Adrenal gland (tissue), 12 donors: ENCODE data around the gene CHRM3. TPM values are rescaled to one million over a fixed set of nuclear protein-coding genes. Genes with fewer than 3 reads are reported as not detected.
"Not testable (repeated sequence)": the region's sequence is repeated elsewhere in the genome, so short reads cannot be mapped to it uniquely, and the experiment has no call there.

Experiments
- DNase-seq, 7 donors: peaks; one replicate each; pipeline ENCODE4 v3.0.0-alpha.2; 2019 to 2020
- H3K27ac ChIP-seq, 5 donors: fragments of 200-600 bp; sonication (generic) in 4 of 5; 1 replicate in 3 of 5; 2 replicates in 2 of 5; pipeline versions ENCODE4 v1.5.1 to v1.8.0; 2016 to 2020; ENCODE audit warnings: mild to moderate bottlenecking in 1 of 5
- H3K27me3 ChIP-seq: fragments of 200-600 bp; 2 replicates; pipeline ENCODE4 v1.8.0; 2021
- H3K36me3 ChIP-seq, 2 donors: fragments of 200-600 bp; replicated peaks in 1 of 2; 1 replicate in 1 of 2; 2 replicates in 1 of 2; pipeline versions ENCODE4 v1.5.1 to v1.8.0; 2018 to 2022
- H3K4me1 ChIP-seq, 2 donors: fragments of 200-600 bp; replicated peaks in 1 of 2; 1 replicate in 1 of 2; 2 replicates in 1 of 2; pipeline versions ENCODE4 v1.5.1 to v1.8.0; 2018 to 2021
- H3K4me3 ChIP-seq, 4 donors: fragments of 200-600 bp; sonication (generic) in 3 of 4; one replicate each; pipeline ENCODE4 v1.5.1; 2016 to 2018
- H3K9me3 ChIP-seq, 3 donors: fragments of 200-600 bp; sonication (generic) in 1 of 3; replicated peaks in 1 of 3; 1 replicate in 2 of 3; 2 replicates in 1 of 3; pipeline versions ENCODE4 v1.5.1 to v1.8.0; 2016 to 2021
- CTCF ChIP-seq, 6 experiments: fragments of 450-650 bp in 4 of 6; fragments of 200-600 bp in 2 of 6; sonication (generic) in 1 of 6; IDR thresholded peaks; 1 replicate in 5 of 6; 2 replicates in 1 of 6; pipeline versions ENCODE4 v1.5.1 to v1.8.0; 2016 to 2021; ENCODE audit warnings: antibody characterized with exemption in 6 of 6, mild to moderate bottlenecking in 2 of 6, moderate library complexity in 1 of 6
- POLR2A ChIP-seq, 2 donors: fragments of 450-650 bp; IDR thresholded peaks; one replicate each; pipeline ENCODE4 v1.6.1; 2017; ENCODE audit warnings: antibody characterized with exemption in 2 of 2, mild to moderate bottlenecking in 2 of 2, moderate library complexity in 1 of 2
- WGBS, 4 donors: extraction: QIAGEN DNeasy Blood & Tissue Kit in 2 of 4; methylation state at CpG; one replicate each; pipeline versions ENCODE4 v1.1.5 to v1.1.7; 2013 to 2017; 5-methylcytosine and 5-hydroxymethylcytosine counted together
- intact Hi-C, 2 donors: fragments of 100-400 bp; cut with DNase I; formaldehyde crosslinking; loops; one replicate each; pipeline versions ENCODE4 v1.14.1 to v1.15.0; 2022 to 2023
- polyA plus RNA-seq, 3 donors: library from polyadenylated mRNA; stranded (reverse); fragments of 200-250 nt in 2 of 3; fragments of 350-450 nt in 1 of 3; fragmentation: Illumina TruSeq in 1 of 3; extraction: RNeasy Lipid Tissue Mini Kit (QIAGEN cat#74804) in 1 of 3; gene quantifications; one replicate each; pipeline ENCODE4 v1.2.3, GENCODE V29; 2013 to 2014
- total RNA-seq, 9 donors: library from RNA; depleted of rRNA in 4 of 9; stranded (reverse); fragments of >200 nt in 4 of 9; fragments of 120-200 nt in 1 of 9; fragmentation: NEBNext Ultra II Directional in 1 of 9; extraction: Animal tissue kit (Norgen Biotek cat#: 25700) in 1 of 9; gene quantifications; one replicate each; pipeline versions ENCODE4 v1.1.0 to v1.2.4, GENCODE V29; 2013 to 2023
- donor health status: healthy with polysubstance abuse.
- donor health status: Bipolar disorder and iron deficiency.
- donor health status: DM: yes; HTN: yes; CAD: no.
- donor health status: DM: no; HTN: no; CAD: no.
- donor health status: DM: no; HTN: no; CAD: no.
- donor health status: DM: yes; HTN: yes; CAD: no.

The CHRM3 gene
- total and polyA plus RNA-seq, 12 donors = 0.17 to 6.2 (median 1.2) TPM

- 63 to 71% (median 68%) methylated on average over 7 of the region's 7 CpGs for WGBS, 4 donors
- intact Hi-C loops = no loop called here
- no peak for TF ChIP-seq CTCF (IDR thresholded peaks at IDR 0.05)
- Histone ChIP-seq H3K27me3 (no peaks in the 10 kb centered on the region), H3K4me1 (no peaks in the 10 kb centered on the region), H3K36me3 (no peaks in the 10 kb centered on the region), H3K4me3 (no peak overlapping the region), H3K27ac (no peak overlapping the region), H3K9me3 (no peaks in the 10 kb centered on the region)
- DNase-seq = no peak
These were observed 17.8 kb upstream of the CHRM3 start for GRCh38 chr1:239368436-239369109.

GRCh38 chr1:239370869-239371268, 15.5 kb upstream of the CHRM3 start:
- H3K9me3 ChIP-seq, DNase-seq, intact Hi-C loops, H3K36me3 ChIP-seq, H3K4me1 ChIP-seq, H3K27me3 ChIP-seq, H3K4me3 ChIP-seq, H3K27ac ChIP-seq: not testable (repeated sequence)
- 56 to 62% (median 59%) methylated on average over 3 of the region's 3 CpGs for WGBS, 4 donors

GRCh38 chr1:239382666-239383065, 3.7 kb upstream of the CHRM3 start:
- Histone ChIP-seq H3K9me3 (no peaks in the 10 kb centered on the region), H3K4me3 (no peak overlapping the region), H3K27ac (no peak overlapping the region), H3K4me1 (no peaks in the 10 kb centered on the region), H3K27me3 (peaks cover 22% of the 10 kb centered on the region), H3K36me3 (no peaks in the 10 kb centered on the region)
- intact Hi-C loops = no loop called here
- WGBS, 4 donors = 74 to 83% (median 80%) methylated on average over 5 of the region's 5 CpGs
- TF ChIP-seq CTCF (IDR thresholded peaks at IDR 0.05) = no peak
- TF ChIP-seq POLR2A (IDR thresholded peaks at IDR 0.05) = no peak
- DNase-seq = no peak

GRCh38 chr1:239383714-239384113, 2.7 kb upstream of the CHRM3 start:
- H3K4me3 ChIP-seq = no peak overlapping the region
- H3K36me3 ChIP-seq = no peaks in the 10 kb centered on the region
- 69 to 76% (median 72%) methylated on average over 3 of the region's 3 CpGs for WGBS, 4 donors
- no peak overlapping the region for H3K27ac ChIP-seq
- peaks cover 33% of the 10 kb centered on the region for H3K27me3 ChIP-seq
- no peak for TF ChIP-seq CTCF (IDR thresholded peaks at IDR 0.05)
- no peak for TF ChIP-seq POLR2A (IDR thresholded peaks at IDR 0.05)
- intact Hi-C loops = no loop called here
- H3K9me3 ChIP-seq = no peaks in the 10 kb centered on the region
- no peaks in the 10 kb centered on the region for H3K4me1 ChIP-seq
- no peak for DNase-seq
